HCT116 (cell line): Measurements from ENCODE around the gene FKBP5. TPM values are rescaled to one million over a fixed set of nuclear protein-coding genes. Genes with fewer than 3 reads are reported as not detected.

Source experiments
- ATAC-seq: fragments of 200-7000 bp; cut with Tn5 transposase; 2 replicates; pipeline ENCODE4 v1.9.1; 2020; ENCODE audit warnings: mild to moderate bottlenecking, moderate library complexity
- Bru-seq: library from RNA; stranded (reverse); fragments of 400-500 nt; gene quantifications from one replicate; lab custom pipeline; 2021; lab: Mats Ljungman, UMichigan
- BruChase-seq, 2 experiments: library from RNA; stranded (reverse); fragments of 400-500 nt; gene quantifications; one replicate each; lab custom pipeline; 2021; lab: Mats Ljungman, UMichigan
- BruUV-seq: library from RNA; stranded (reverse); fragments of 400-500 nt; replicated peaks from 2 replicates; lab custom pipeline; 2021; lab: Mats Ljungman, UMichigan
- CTCF ChIA-PET: fragments of 300-600 bp; sonication (Branson Sonifier 250); formaldehyde crosslinking; loops from one replicate; lab custom pipeline; 2021; ENCODE audit warnings: antibody characterized with exemption; lab: Charles Lee
- POLR2A ChIA-PET: fragments of 300-600, 350-600 bp; sonication (Branson Sonifier 250); formaldehyde crosslinking; loops from one replicate; lab custom pipeline; 2021; ENCODE audit warnings: antibody characterized with exemption; lab: Charles Lee
- RAD21 ChIA-PET, 2 experiments: fragments of 300-600 bp; sonication (Branson Sonifier 250); formaldehyde crosslinking; loops; one replicate each; lab custom pipeline; 2023; ENCODE audit warnings: low total read pairs in 2 of 2; ENCODE audit not compliant: uncharacterized antibody in 2 of 2, unreplicated experiment in 2 of 2, low non-redundant PET in 1 of 2; lab: Charles Lee
- DNase-seq: peaks from one replicate; pipeline ENCODE4 v3.0.0-alpha.2; 2010; ENCODE audit warnings: low read depth, low spot score
- H2AFZ ChIP-seq: fragments of 200-600 bp; shearing (Covaris generic), sonication (generic); 2 replicates; pipeline ENCODE4 v1.6.1; 2017; ENCODE audit warnings: low read depth, mixed run types, mixed read lengths, antibody characterized with exemption, low read length; ENCODE audit not compliant: poor library complexity, severe bottlenecking
- H3K27ac ChIP-seq: 2 replicates; pipeline ENCODE4 v1.5.1; 2012; ENCODE audit warnings: low read depth, low read length
- H3K27me3 ChIP-seq: fragments of 200-600 bp; sonication (generic); 2 replicates; pipeline ENCODE4 v1.6.1; 2016; ENCODE audit warnings: mixed run types, low read length, mixed read lengths; ENCODE audit not compliant: insufficient read depth
- H3K36me3 ChIP-seq, 2 experiments: fragments of 200-500 bp in 1 of 2; fragments of 200-600 bp in 1 of 2; sonication (Bioruptor generic) in 1 of 2; sonication (generic) in 1 of 2; 2 replicates each; pipeline versions ENCODE4 v1.5.1 to v1.6.1; 2014 to 2016; ENCODE audit warnings: low read length in 2 of 2, inconsistent platforms in 1 of 2, mixed read lengths in 1 of 2, mixed run types in 1 of 2; ENCODE audit not compliant: insufficient read depth in 2 of 2, control insufficient read depth in 1 of 2
- H3K4me1 ChIP-seq, 2 experiments: fragments of 200-600 bp in 1 of 2; sonication (generic) in 1 of 2; 2 replicates each; pipeline versions ENCODE4 v1.5.1 to v1.6.1; 2012 to 2017; ENCODE audit warnings: low read length in 2 of 2, inconsistent platforms in 1 of 2, mild to moderate bottlenecking in 1 of 2, mixed read lengths in 1 of 2, mixed run types in 1 of 2, moderate library complexity in 1 of 2; ENCODE audit not compliant: insufficient read depth in 2 of 2, control insufficient read depth in 1 of 2
- H3K4me2 ChIP-seq: fragments of 200-600 bp; sonication (generic); 2 replicates; pipeline ENCODE4 v1.6.1; 2017; ENCODE audit warnings: mixed run types, low read length, mixed read lengths
- H3K4me3 ChIP-seq, 2 experiments: fragments of 200-600 bp in 1 of 2; sonication (generic) in 1 of 2; replicated peaks in 1 of 2; 2 replicates each; pipeline ENCODE4 v1.5.1; 2011 to 2016; ENCODE audit warnings: low read length in 2 of 2, control low read depth in 1 of 2, low read depth in 1 of 2, mild to moderate bottlenecking in 1 of 2, mixed read lengths in 1 of 2, mixed run types in 1 of 2
- H3K79me2 ChIP-seq: fragments of 200-600 bp; sonication (generic); 2 replicates; pipeline ENCODE4 v1.6.1; 2017; ENCODE audit warnings: mild to moderate bottlenecking, mixed run types, low read length, moderate library complexity, mixed read lengths; ENCODE audit not compliant: insufficient read depth
- H3K9ac ChIP-seq: fragments of 200-600 bp; sonication (generic); 2 replicates; pipeline ENCODE4 v1.6.1; 2016; ENCODE audit warnings: low read length, mixed read lengths
- H3K9me2 ChIP-seq: fragments of 200-600 bp; sonication (generic), shearing (Covaris generic); 2 replicates; pipeline ENCODE4 v1.6.1; 2017; ENCODE audit warnings: mixed run types, mild to moderate bottlenecking, moderate library complexity; ENCODE audit not compliant: insufficient read depth
- H3K9me3 ChIP-seq, 2 experiments: fragments of 200-500 bp in 1 of 2; fragments of 200-600 bp in 1 of 2; sonication (Bioruptor generic) in 1 of 2; sonication (generic) in 1 of 2; 2 replicates each; pipeline ENCODE4 v1.6.1; 2014 to 2017; ENCODE audit warnings: low read length in 2 of 2, mixed read lengths in 2 of 2, inconsistent platforms in 1 of 2, low read depth in 1 of 2, mild to moderate bottlenecking in 1 of 2, mixed run types in 1 of 2, moderate library complexity in 1 of 2; ENCODE audit not compliant: control insufficient read depth in 1 of 2, insufficient read depth in 1 of 2
- H4K20me1 ChIP-seq: fragments of 200-600 bp; sonication (generic), shearing (Covaris generic); 2 replicates; pipeline ENCODE4 v1.6.1; 2017; ENCODE audit warnings: mixed run types, mild to moderate bottlenecking, moderate library complexity; ENCODE audit not compliant: insufficient read depth
- EGR1 ChIP-seq: IDR thresholded peaks from 2 replicates; pipeline ENCODE4 v1.6.1; 2012; ENCODE audit warnings: low read depth
- ELF1 ChIP-seq: IDR thresholded peaks from 2 replicates; pipeline ENCODE4 v1.6.1; 2012; ENCODE audit warnings: low read depth, borderline replicate concordance
- MAX ChIP-seq: IDR thresholded peaks from 2 replicates; pipeline ENCODE4 v1.6.1; 2012
- POLR2A ChIP-seq: IDR thresholded peaks from 2 replicates; pipeline ENCODE4 v1.7.0; 2011; ENCODE audit warnings: borderline replicate concordance; ENCODE audit not compliant: insufficient read depth, insufficient read length; ENCODE audit errors: extremely low read depth
- POLR2AphosphoS5 ChIP-seq: IDR thresholded peaks from 2 replicates; pipeline ENCODE4 v1.6.1; 2011; ENCODE audit warnings: mild to moderate bottlenecking, low read depth, low read length, moderate library complexity
- REST ChIP-seq: IDR thresholded peaks from 2 replicates; pipeline ENCODE4 v1.6.1; 2012; ENCODE audit warnings: low read depth
- SP1 ChIP-seq: IDR thresholded peaks from 2 replicates; pipeline ENCODE4 v1.6.1; 2012; ENCODE audit warnings: low read depth
- YY1 ChIP-seq: IDR thresholded peaks from 2 replicates; pipeline ENCODE4 v1.6.1; 2011; ENCODE audit warnings: low read length, low read depth, moderate library complexity, mild to moderate bottlenecking; ENCODE audit not compliant: insufficient replicate concordance; ENCODE audit errors: extremely low read depth
- ZFX ChIP-seq: fragments of 450-650 bp; IDR thresholded peaks from 2 replicates; pipeline ENCODE4 v1.6.1; 2017
- intact Hi-C: fragments of 100-400 bp; cut with micrococcal nuclease; formaldehyde crosslinking; loops from 2 replicates; pipeline ENCODE4 v1.10.0; 2022
- long read RNA-seq: library from polyadenylated mRNA; unstranded; transcript quantifications from one replicate; pipeline ENCODE4 v2.0.0, GENCODE V29; 2021; ENCODE audit not compliant: unreplicated experiment
- polyA plus RNA-seq: library from polyadenylated mRNA; unstranded; fragments of >200 nt; gene quantifications from 2 replicates; pipeline ENCODE4 v1.2.1, GENCODE V29; 2012; ENCODE audit warnings: missing spikeins
- total RNA-seq: library from RNA; stranded (reverse); gene quantifications from one replicate; pipeline ENCODE4 v1.2.1, GENCODE V29; 2021; ENCODE audit not compliant: unreplicated experiment

Gene FKBP5
- 50.3 TPM for total RNA-seq
- polyA plus RNA-seq = 19.5 and 29.2 TPM in 2 replicates
- percentile 75 among the genes with signal in this experiment for Bru-seq, nascent RNA
- percentile 73 among the genes with signal in this experiment for BruChase-seq, experiment 1, labeled RNA remaining after a 6-hour chase
- BruChase-seq, experiment 2, labeled RNA remaining after a 2-hour chase = percentile 67 among the genes with signal in this experiment
- long read RNA-seq, transcript FKBP5-201 (11 exons, 3,772 nt) = major isoform, 88 of 119 reads
- long read RNA-seq, partial matches to known transcripts = 7 of 119 reads
- long read RNA-seq, other reads (novel, unspliced or antisense) = 24 of 119 reads

- intact Hi-C loops = loop anchor here (2.0 kb wide), 1 partner anchor 44 kb away; no protein-coding TSS in a partner anchor
- peaks cover 12 to 14% of the 10 kb centered on the region in 2 experiments; a peak in 3 of 4 replicates for H3K4me1 ChIP-seq
- 0 out of 2 replicates have a peak, but pooled peaks cover 10% of the 10 kb centered on the region for H4K20me1 ChIP-seq
- TF ChIP-seq ZFX (peak; percentile 70), ELF1 (no peak), REST (no peak), MAX (peak; percentile 88), POLR2A (peak; percentile 85), EGR1 (peak; percentile 79), POLR2AphosphoS5 (peak; percentile 95), YY1 (peak; percentile 59), SP1 (peak; percentile 87)
- H3K4me2 ChIP-seq = peak within 1 kb of the TSS; percentile 88
- DNase-seq (peak; percentile 70), ATAC-seq (peak; percentile 95)
- H3K27ac ChIP-seq = peak within 1 kb of the TSS; percentile 90
- no TSS peak for BruUV-seq
- no peaks in the 10 kb centered on the region for H3K36me3 ChIP-seq
- peak within 1 kb of the TSS; percentile 82 for H3K9ac ChIP-seq
- H3K9me3 ChIP-seq = peaks cover 0 to 3% of the 10 kb centered on the region in 2 experiments; a peak in 1 of 4 replicates
- H3K4me3 ChIP-seq = peak within 1 kb of the TSS; percentile 76 to 87
- CTCF ChIA-PET = interaction anchor here (0.9 kb wide), 1 partner anchor 48 kb away, joined by 3 read pairs; no protein-coding TSS in a partner anchor
- peaks cover 45% of the 10 kb centered on the region for H3K79me2 ChIP-seq
- no peaks in the 10 kb centered on the region for H3K9me2 ChIP-seq
- no peaks in the 10 kb centered on the region for H3K27me3 ChIP-seq
- H2AFZ ChIP-seq = peak within 1 kb of the TSS; percentile 25
- POLR2A ChIA-PET = no interaction called here
- RAD21 ChIA-PET = no interaction called here
Observed at GRCh38 chr6:35688605-35689322, at the start of gene FKBP5. TSS of gene FKBP5 (minus strand) at chr6:35688915. CDS start at chr6:35642824, 46,091 bp downstream.
